H9 (cell line): ENCODE measurements around the gene PDPK1. TPM values are rescaled to one million over a fixed set of nuclear protein-coding genes. Genes with fewer than 3 reads are reported as not detected.

Source experiments
- DNase-seq: peaks from one replicate; pipeline ENCODE4 v3.0.0-alpha.2; 2017
- H2AFZ ChIP-seq: one replicate; pipeline ENCODE4 v1.6.1; 2013; ENCODE audit warnings: mild to moderate bottlenecking, low read length, control low read depth, moderate library complexity
- H2AK5ac ChIP-seq: 2 replicates; pipeline ENCODE4 v1.6.1; 2013; ENCODE audit warnings: low read length, control low read depth, mixed read lengths; ENCODE audit not compliant: insufficient read length
- H2BK120ac ChIP-seq: one replicate; pipeline ENCODE4 v1.6.1; 2013; ENCODE audit warnings: low read depth, mild to moderate bottlenecking, low read length, control low read depth, inconsistent platforms; ENCODE audit not compliant: poor library complexity, severe bottlenecking
- H2BK12ac ChIP-seq: 2 replicates; pipeline ENCODE4 v1.6.1; 2013; ENCODE audit warnings: low read length, control low read depth, mixed read lengths, low read depth; ENCODE audit not compliant: insufficient read length
- H2BK15ac ChIP-seq: 2 replicates; pipeline ENCODE4 v1.6.1; 2013; ENCODE audit warnings: low read depth, low read length, control low read depth
- H2BK20ac ChIP-seq: one replicate; pipeline ENCODE4 v1.6.1; 2013; ENCODE audit warnings: low read depth, mild to moderate bottlenecking, low read length, control low read depth, inconsistent platforms; ENCODE audit not compliant: poor library complexity, severe bottlenecking
- H2BK5ac ChIP-seq: 2 replicates; pipeline ENCODE4 v1.6.1; 2013; ENCODE audit warnings: low read length, control low read depth, mixed read lengths; ENCODE audit not compliant: insufficient read length
- H3K14ac ChIP-seq: 2 replicates; pipeline ENCODE4 v1.6.1; 2013; ENCODE audit warnings: low read length, control low read depth; ENCODE audit not compliant: insufficient read depth
- H3K18ac ChIP-seq: 2 replicates; pipeline ENCODE4 v1.6.1; 2013; ENCODE audit warnings: low read depth, mild to moderate bottlenecking, mixed read lengths, low read length, control low read depth; ENCODE audit not compliant: insufficient read length
- H3K23ac ChIP-seq: 2 replicates; pipeline ENCODE4 v1.6.1; 2013; ENCODE audit warnings: low read length, control low read depth, mixed read lengths, low read depth; ENCODE audit not compliant: insufficient read length
- H3K23me2 ChIP-seq: 2 replicates; pipeline ENCODE4 v1.6.1; 2013; ENCODE audit warnings: low read depth, mild to moderate bottlenecking, mixed read lengths, low read length, control low read depth; ENCODE audit not compliant: insufficient read length, poor library complexity, severe bottlenecking
- H3K27ac ChIP-seq: 2 replicates; pipeline ENCODE4 v1.5.1; 2013; ENCODE audit warnings: low read length, control low read depth, mixed read lengths, low read depth; ENCODE audit not compliant: insufficient read length
- H3K27me3 ChIP-seq: 2 replicates; pipeline ENCODE4 v1.6.1; 2013; ENCODE audit warnings: low read length, control low read depth, inconsistent platforms; ENCODE audit not compliant: insufficient read depth
- H3K4ac ChIP-seq: 2 replicates; pipeline ENCODE4 v1.6.1; 2013; ENCODE audit warnings: low read depth, mild to moderate bottlenecking, control low read depth, inconsistent platforms, low read length, moderate library complexity
- H3K4me1 ChIP-seq: 2 replicates; pipeline ENCODE4 v1.6.1; 2013; ENCODE audit warnings: low read length, control low read depth, inconsistent platforms; ENCODE audit not compliant: insufficient read depth
- H3K4me2 ChIP-seq: 2 replicates; pipeline ENCODE4 v1.6.1; 2013; ENCODE audit warnings: low read length, control low read depth, mixed read lengths; ENCODE audit not compliant: insufficient read length, insufficient read depth
- H3K56ac ChIP-seq: 2 replicates; pipeline ENCODE4 v1.6.1; 2013; ENCODE audit warnings: low read depth, mild to moderate bottlenecking, mixed read lengths, low read length, control low read depth; ENCODE audit not compliant: insufficient read length
- H3K79me1 ChIP-seq: 2 replicates; pipeline ENCODE4 v1.6.1; 2013; ENCODE audit warnings: low read depth, mild to moderate bottlenecking, moderate library complexity, low read length, control low read depth, inconsistent platforms; ENCODE audit not compliant: insufficient read depth, poor library complexity, severe bottlenecking
- H3K79me2 ChIP-seq: 2 replicates; pipeline ENCODE4 v1.6.1; 2013; ENCODE audit warnings: low read length, control low read depth, inconsistent platforms; ENCODE audit not compliant: insufficient read depth
- H3K9ac ChIP-seq: 2 replicates; pipeline ENCODE4 v1.6.1; 2013; ENCODE audit warnings: low read length, control low read depth, mixed read lengths; ENCODE audit not compliant: insufficient read length; ENCODE audit errors: extremely low read depth
- H3K9me3 ChIP-seq: one replicate; pipeline ENCODE4 v1.6.1; 2013; ENCODE audit warnings: low read depth, low read length, inconsistent platforms; ENCODE audit not compliant: control insufficient read depth
- H3T11ph ChIP-seq: one replicate; pipeline ENCODE4 v1.6.1; 2013; ENCODE audit warnings: mild to moderate bottlenecking, low read length, control low read depth, inconsistent platforms
- H4K20me1 ChIP-seq: one replicate; pipeline ENCODE4 v1.6.1; 2013; ENCODE audit not compliant: control insufficient read depth, insufficient read length, insufficient read depth
- H4K5ac ChIP-seq: 2 replicates; pipeline ENCODE4 v1.6.1; 2013; ENCODE audit warnings: low read depth, mild to moderate bottlenecking, mixed read lengths, low read length, control low read depth; ENCODE audit not compliant: insufficient read length
- H4K8ac ChIP-seq: replicated peaks from 2 replicates; pipeline ENCODE4 v1.6.1; 2013; ENCODE audit warnings: low read length, control low read depth, mixed read lengths, low read depth; ENCODE audit not compliant: insufficient read length
- H4K91ac ChIP-seq: 2 replicates; pipeline ENCODE4 v1.6.1; 2013; ENCODE audit warnings: low read depth, mild to moderate bottlenecking, moderate library complexity, mixed read lengths, low read length, control low read depth; ENCODE audit not compliant: insufficient read length
- H3K27ac Mint-ChIP-seq, 3 experiments: 2 replicates in 2 of 3; 3 replicates in 1 of 3; pipeline ENCODE4 v1.8.0; 2020 to 2021; ENCODE audit warnings: mixed read lengths in 3 of 3, mild to moderate bottlenecking in 1 of 3, moderate library complexity in 1 of 3
- H3K27me3 Mint-ChIP-seq: 2 replicates; pipeline ENCODE4 v1.8.0; 2021; ENCODE audit warnings: low read depth, mild to moderate bottlenecking, moderate library complexity, mixed read lengths
- H3K36me3 Mint-ChIP-seq, 3 experiments: 2 replicates in 2 of 3; 3 replicates in 1 of 3; pipeline ENCODE4 v1.8.0; 2020 to 2021; ENCODE audit warnings: low read depth in 3 of 3, mixed read lengths in 3 of 3; ENCODE audit not compliant: insufficient read depth in 1 of 3
- H3K4me1 Mint-ChIP-seq, 2 experiments: 2 replicates each; pipeline ENCODE4 v1.8.0; 2020; ENCODE audit warnings: mixed read lengths in 2 of 2
- H3K4me3 Mint-ChIP-seq, 2 experiments: 2 replicates in 1 of 2; 3 replicates in 1 of 2; pipeline ENCODE4 v1.8.0; 2020 to 2021; ENCODE audit warnings: mild to moderate bottlenecking in 2 of 2, mixed read lengths in 2 of 2, moderate library complexity in 1 of 2
- H3K9me3 Mint-ChIP-seq, 2 experiments: 2 replicates in 1 of 2; 3 replicates in 1 of 2; pipeline ENCODE4 v1.8.0; 2020; ENCODE audit warnings: mild to moderate bottlenecking in 2 of 2, mixed read lengths in 2 of 2, moderate library complexity in 1 of 2
- WGBS: extraction: QIAGEN DNeasy Blood & Tissue Kit; methylation state at CpG from one replicate; pipeline ENCODE4 v1.1.7; 2013; ENCODE audit warnings: missing lambda C conversion rate, low lambda C conversion rate, mixed read lengths; ENCODE audit not compliant: insufficient read length; ENCODE audit errors: extremely low coverage; 5-methylcytosine and 5-hydroxymethylcytosine counted together
- total RNA-seq: library from RNA; stranded (reverse); gene quantifications from 2 replicates; pipeline ENCODE4 v1.2.1, GENCODE V29; 2021
- TF ChIP-seq, protein P1 (sequence below): fragments of 200-600 bp; sonication (generic); conservative IDR thresholded peaks from 3 replicates; pipeline ENCODE4 v1.8.0; 2021; ENCODE audit warnings: antibody characterized with exemption, mild to moderate bottlenecking

PDPK1 gene
- total RNA-seq, 1 experiment from 2014 or later, result 32.8 TPM

DNA sequence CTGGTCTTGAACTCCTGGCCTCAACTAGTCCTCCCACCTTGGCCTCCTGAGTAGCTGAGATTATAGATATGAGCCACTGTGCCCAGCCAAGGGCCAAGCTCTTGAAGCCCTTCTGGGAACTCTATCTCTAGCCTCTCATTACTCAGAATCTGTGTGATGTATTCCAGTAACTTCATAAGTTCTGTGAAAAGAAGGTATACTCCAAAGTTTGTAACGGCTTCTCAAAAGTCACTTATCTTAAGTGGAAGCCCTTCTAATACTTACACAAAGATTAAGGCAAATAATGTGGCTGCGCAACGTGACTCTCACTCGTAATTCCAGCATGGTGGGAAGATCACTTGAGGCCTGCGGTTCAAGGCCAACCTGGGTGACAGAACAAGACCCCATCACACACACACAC, 43.2 kb upstream of the PDPK1 start:
- Histone ChIP-seq H3K23me2 (no peaks in the 10 kb centered on the region), H3K18ac (no peak overlapping the region), H4K91ac (no peak overlapping the region), H2BK20ac (no peak overlapping the region), H4K8ac (no peak overlapping the region), H3K14ac (no peak overlapping the region), H3K9me3 (no peaks in the 10 kb centered on the region), H2BK15ac (no peak overlapping the region), H2BK12ac (no peak overlapping the region), H3K79me1 (no peaks in the 10 kb centered on the region), H2BK120ac (no peak overlapping the region), H3T11ph (no peak overlapping the region), H3K9ac (no peak overlapping the region), H3K4ac (no peak overlapping the region), H3K4me1 (no peaks in the 10 kb centered on the region), H4K5ac (no peak overlapping the region), H3K27ac (no peak overlapping the region), H3K79me2 (no peaks in the 10 kb centered on the region), H3K27me3 (no peaks in the 10 kb centered on the region), H2BK5ac (no peak overlapping the region), H3K4me2 (no peak overlapping the region), H4K20me1 (no peaks in the 10 kb centered on the region), H3K56ac (no peak overlapping the region), H2AFZ (no peak overlapping the region), H3K23ac (no peak overlapping the region), H2AK5ac (no peak overlapping the region)
- DNase-seq, result no peak
- Mint-ChIP-seq H3K4me1 (no peaks in the 10 kb centered on the region), H3K27me3 (no peaks in the 10 kb centered on the region), H3K27ac (no peak overlapping the region), H3K4me3 (no peak overlapping the region), H3K9me3 (no peaks in the 10 kb centered on the region), H3K36me3 (peaks cover 0 to 18% (median 4%) of the 10 kb centered on the region in 3 experiments; a peak in 4 of 7 replicates)
- no CpG with 5 or more reads among the region's 5 CpGs for whole genome bisulfite sequencing
- TF ChIP-seq, protein P1, sequence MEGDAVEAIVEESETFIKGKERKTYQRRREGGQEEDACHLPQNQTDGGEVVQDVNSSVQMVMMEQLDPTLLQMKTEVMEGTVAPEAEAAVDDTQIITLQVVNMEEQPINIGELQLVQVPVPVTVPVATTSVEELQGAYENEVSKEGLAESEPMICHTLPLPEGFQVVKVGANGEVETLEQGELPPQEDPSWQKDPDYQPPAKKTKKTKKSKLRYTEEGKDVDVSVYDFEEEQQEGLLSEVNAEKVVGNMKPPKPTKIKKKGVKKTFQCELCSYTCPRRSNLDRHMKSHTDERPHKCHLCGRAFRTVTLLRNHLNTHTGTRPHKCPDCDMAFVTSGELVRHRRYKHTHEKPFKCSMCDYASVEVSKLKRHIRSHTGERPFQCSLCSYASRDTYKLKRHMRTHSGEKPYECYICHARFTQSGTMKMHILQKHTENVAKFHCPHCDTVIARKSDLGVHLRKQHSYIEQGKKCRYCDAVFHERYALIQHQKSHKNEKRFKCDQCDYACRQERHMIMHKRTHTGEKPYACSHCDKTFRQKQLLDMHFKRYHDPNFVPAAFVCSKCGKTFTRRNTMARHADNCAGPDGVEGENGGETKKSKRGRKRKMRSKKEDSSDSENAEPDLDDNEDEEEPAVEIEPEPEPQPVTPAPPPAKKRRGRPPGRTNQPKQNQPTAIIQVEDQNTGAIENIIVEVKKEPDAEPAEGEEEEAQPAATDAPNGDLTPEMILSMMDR, result no peak
